Large intestine (tissue), 3 donors: ENCODE results near the gene USP8. TPM values are rescaled to one million over a fixed set of nuclear protein-coding genes. Genes with fewer than 3 reads are reported as not detected.
"Not testable (repeated sequence)": the region's sequence is repeated elsewhere in the genome, so short reads cannot be mapped to it uniquely, and the experiment has no call there.

Source experiments
- DNase-seq, 2 donors: peaks; one replicate each; pipeline versions ENCODE4 v3.0.0 to v3.0.0-alpha.2; 2013
- H3K27ac ChIP-seq: one replicate; pipeline ENCODE4 v1.5.1; 2013; ENCODE audit warnings: low read length
- H3K27me3 ChIP-seq: 2 replicates; pipeline ENCODE4 v1.6.1; 2013; ENCODE audit warnings: low read length; ENCODE audit not compliant: control insufficient read depth, insufficient read depth
- H3K36me3 ChIP-seq: 2 replicates; pipeline ENCODE4 v1.6.1; 2013; ENCODE audit warnings: low read length; ENCODE audit not compliant: control insufficient read depth, insufficient read depth
- H3K4me1 ChIP-seq: one replicate; pipeline ENCODE4 v1.6.1; 2013; ENCODE audit warnings: low read length; ENCODE audit not compliant: control insufficient read depth, insufficient read depth
- H3K4me3 ChIP-seq: one replicate; pipeline ENCODE4 v1.5.1; 2013; ENCODE audit warnings: low read length
- H3K9me3 ChIP-seq: one replicate; pipeline ENCODE4 v1.6.1; 2013; ENCODE audit warnings: mild to moderate bottlenecking, low read depth, low read length, moderate library complexity; ENCODE audit not compliant: control insufficient read depth
- WGBS: methylation state at CpG from one replicate; pipeline ENCODE4 v1.1.5; 2013; ENCODE audit warnings: low lambda C conversion rate; ENCODE audit not compliant: insufficient coverage; 5-methylcytosine and 5-hydroxymethylcytosine counted together
- polyA plus RNA-seq: library from polyadenylated mRNA; unstranded; fragments of 120-200 nt; gene quantifications from one replicate; pipeline ENCODE4 v1.2.1, GENCODE V29; 2013

USP8 gene
- polyA plus RNA-seq, 1 donor: 59.9 TPM

DNA sequence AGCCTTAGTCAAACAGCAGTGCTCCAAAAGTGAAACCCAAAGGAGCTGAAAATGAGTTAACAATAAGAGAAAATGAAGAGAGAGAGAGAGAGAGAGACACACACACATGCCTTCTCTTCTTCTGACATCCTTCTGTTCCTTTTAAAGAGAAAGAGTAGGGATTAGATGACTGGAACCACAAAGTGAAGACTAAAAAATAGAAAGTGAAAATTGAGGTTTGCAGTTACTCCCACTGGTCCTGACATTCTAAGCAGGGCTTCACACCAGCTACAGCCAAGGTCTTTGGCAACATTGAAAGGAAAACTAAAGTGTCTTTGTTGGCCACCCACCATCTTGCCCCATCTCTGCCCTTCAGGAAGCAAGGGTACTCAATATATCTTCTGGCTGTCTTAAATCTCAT, 63.1 kb downstream of the USP8 start:
- Histone ChIP-seq H3K4me1 (no peaks in the 10 kb centered on the region), H3K27me3 (no peaks in the 10 kb centered on the region), H3K9me3 (no peaks in the 10 kb centered on the region), H3K4me3 (no peak overlapping the region), H3K27ac (no peak overlapping the region), H3K36me3 (peaks cover 60% of the 10 kb centered on the region)
- no peak for DNase-seq

DNA sequence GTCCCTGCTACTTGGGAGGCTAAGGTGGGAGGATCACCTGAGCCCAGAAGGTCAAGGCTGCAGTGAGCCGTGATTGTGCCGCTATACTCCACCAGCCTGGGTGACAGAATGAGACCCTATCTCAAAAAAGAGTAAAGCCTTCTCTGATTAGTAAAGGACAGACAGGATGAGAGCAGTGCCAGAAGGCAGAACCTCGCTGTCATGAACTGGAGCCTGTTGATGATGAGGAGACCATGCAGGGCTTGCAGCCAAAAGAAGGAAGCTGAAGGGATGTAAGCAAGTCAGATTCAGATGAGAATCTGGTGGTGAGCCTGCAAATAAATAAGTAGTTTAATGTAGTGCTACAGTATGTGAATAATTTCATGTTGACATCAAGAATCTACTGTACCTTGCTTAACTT, 69.4 kb downstream of the USP8 start:
- 100% methylated on average over 1 of the region's 3 CpGs for WGBS
- no peaks in the 10 kb centered on the region for H3K27me3 ChIP-seq
- no peaks in the 10 kb centered on the region for H3K9me3 ChIP-seq
- no peaks in the 10 kb centered on the region for H3K4me1 ChIP-seq
- peaks cover 74% of the 10 kb centered on the region for H3K36me3 ChIP-seq
- DNase-seq: no peak
- no peak overlapping the region for H3K27ac ChIP-seq
- H3K4me3 ChIP-seq: no peak overlapping the region

DNA sequence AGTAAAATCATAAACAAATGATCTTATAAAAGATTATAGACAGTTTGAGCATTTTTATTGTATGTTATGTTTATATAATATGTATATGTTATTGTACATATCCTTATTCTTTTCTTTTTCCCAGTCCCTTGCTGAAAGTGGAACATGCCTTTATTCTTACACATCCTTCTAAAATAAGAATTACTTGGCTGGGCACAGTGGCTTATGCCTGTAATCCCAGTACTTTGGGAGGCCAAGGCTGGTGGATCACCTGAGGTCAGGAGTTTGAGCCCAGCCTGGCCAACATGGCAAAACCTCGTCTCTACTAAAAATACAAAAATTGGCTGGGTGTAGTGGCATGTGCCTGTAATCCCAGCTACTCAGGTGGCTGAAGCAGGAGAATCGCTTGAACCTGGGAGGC, 70.3 kb downstream of the USP8 start:
- not testable (repeated sequence) for H3K9me3 ChIP-seq, H3K4me3 ChIP-seq, H3K27me3 ChIP-seq, H3K4me1 ChIP-seq, H3K27ac ChIP-seq, DNase-seq
- H3K36me3 ChIP-seq: peaks cover 77% of the 10 kb centered on the region
- WGBS: no CpG with 5 or more reads among the region's 2 CpGs

DNA sequence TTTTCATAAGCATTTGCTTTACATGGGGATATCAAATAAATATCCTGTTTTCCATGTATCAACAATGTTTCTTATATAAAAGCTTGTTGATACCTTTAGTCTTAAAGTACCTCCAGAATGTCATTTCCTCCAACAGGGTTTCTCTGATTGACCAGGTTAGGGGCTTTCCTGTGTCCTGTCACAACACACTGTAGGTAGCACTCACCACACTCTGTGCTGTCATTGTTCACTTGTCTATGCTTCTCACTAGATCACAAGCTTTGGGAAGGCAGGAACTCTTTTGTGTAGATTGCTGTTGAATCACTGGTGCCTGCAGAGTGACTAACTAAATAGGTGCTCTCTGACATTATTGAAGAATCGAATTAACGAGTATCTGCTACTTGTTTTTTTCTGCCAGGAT, 72.5 kb downstream of the USP8 start:
- Histone ChIP-seq H3K4me3 (no peak overlapping the region), H3K27me3 (no peaks in the 10 kb centered on the region), H3K9me3 (no peaks in the 10 kb centered on the region), H3K4me1 (no peaks in the 10 kb centered on the region), H3K27ac (no peak overlapping the region), H3K36me3 (peaks cover 76% of the 10 kb centered on the region)
- DNase-seq: no peak
- WGBS: no CpG with 5 or more reads among the region's 2 CpGs

DNA sequence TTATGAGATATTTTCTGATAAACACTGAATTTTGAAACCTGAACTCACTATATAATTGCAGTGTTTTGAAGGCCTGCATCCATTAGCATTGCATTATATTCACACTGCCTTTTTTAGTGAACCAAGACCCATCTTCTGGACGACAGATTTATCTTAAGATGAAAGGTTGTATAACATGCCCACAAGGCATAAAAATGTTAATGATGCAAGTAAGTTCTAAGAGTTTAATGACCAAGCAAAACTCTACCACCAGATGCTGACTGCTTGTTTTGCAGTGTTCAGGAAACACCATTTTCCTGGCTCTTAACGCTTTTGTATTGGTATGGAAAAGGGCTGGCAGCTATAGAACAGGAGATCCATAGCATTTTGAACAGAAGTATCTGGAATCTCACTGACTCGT, 76.1 kb downstream of the USP8 start:
- WGBS: 83% methylated on average over 2 of the region's 3 CpGs
- no peak overlapping the region for H3K27ac ChIP-seq
- no peaks in the 10 kb centered on the region for H3K27me3 ChIP-seq
- no peaks in the 10 kb centered on the region for H3K9me3 ChIP-seq
- no peaks in the 10 kb centered on the region for H3K4me1 ChIP-seq
- DNase-seq: no peak
- H3K4me3 ChIP-seq: no peak overlapping the region
- H3K36me3 ChIP-seq: peaks cover 60% of the 10 kb centered on the region

DNA sequence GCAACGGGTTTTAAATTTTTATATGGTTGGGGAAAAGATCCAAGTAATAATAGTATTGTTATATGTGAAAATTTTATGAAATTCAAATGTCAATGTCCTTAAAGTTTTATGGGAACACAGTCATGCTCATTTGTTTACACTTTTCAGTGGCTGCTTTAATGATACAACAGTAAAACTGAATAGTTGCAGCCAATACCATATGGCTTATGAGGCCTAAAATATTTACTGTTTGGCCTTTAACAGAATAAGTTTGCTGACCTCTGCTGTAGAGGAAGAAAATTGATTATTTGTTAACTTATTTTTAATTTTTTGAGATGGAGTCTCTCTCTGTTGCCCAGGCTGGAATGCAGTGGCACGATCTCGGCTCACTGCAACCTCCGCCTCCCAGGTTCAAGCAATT, 77.6 kb downstream of the USP8 start:
- Histone ChIP-seq H3K4me1 (no peaks in the 10 kb centered on the region), H3K4me3 (no peak overlapping the region), H3K36me3 (peaks cover 48% of the 10 kb centered on the region), H3K9me3 (no peaks in the 10 kb centered on the region), H3K27me3 (no peaks in the 10 kb centered on the region), H3K27ac (no peak overlapping the region)
- WGBS: no CpG with 5 or more reads among the region's 4 CpGs
- no peak for DNase-seq

DNA sequence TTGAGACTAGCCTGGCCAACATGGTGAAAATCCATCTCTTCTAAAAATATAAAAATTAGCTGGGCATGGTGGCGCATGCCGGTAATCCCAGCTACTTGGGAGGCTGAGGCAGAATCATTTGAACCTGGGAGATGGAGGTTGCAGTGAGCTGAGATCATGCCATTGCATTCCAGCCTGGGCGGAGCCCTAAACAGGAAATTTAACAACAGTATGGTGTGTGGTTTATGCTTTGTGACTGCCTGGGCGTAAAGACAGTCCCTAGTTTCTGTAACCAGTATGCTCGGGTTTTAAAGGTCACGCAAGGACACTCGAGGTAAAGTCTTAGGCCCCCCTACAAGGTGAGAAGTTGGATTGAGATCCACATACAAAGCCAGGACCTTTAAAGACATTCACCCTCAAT, 78.9 kb downstream of the USP8 start:
- no peaks in the 10 kb centered on the region for H3K27me3 ChIP-seq
- WGBS: 100% methylated on average over 2 of the region's 7 CpGs
- peaks cover 43% of the 10 kb centered on the region for H3K36me3 ChIP-seq

DNA sequence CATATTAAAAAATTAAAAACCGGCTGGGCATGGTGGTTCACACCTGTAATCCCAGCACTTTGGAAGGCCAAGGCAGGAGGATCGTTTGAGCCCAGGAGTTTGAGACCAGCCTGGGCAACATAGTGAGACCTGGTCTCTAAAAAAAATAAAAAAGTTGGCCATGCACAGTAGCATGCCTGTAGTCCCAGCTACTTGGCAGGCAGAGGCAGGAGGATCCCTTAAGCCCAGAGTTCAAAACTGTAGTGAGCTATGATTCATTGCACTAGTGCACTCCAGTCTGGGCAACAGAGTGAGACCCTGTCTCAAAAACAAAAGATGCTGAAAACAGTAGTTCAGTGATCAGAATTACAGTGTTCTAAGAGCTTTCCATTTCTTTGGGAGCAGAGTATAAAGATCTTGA, 81.5 kb downstream of the USP8 start:
- H3K4me1 ChIP-seq, H3K27me3 ChIP-seq, DNase-seq, H3K4me3 ChIP-seq, H3K27ac ChIP-seq, H3K9me3 ChIP-seq: not testable (repeated sequence)
- H3K36me3 ChIP-seq: peaks cover 24% of the 10 kb centered on the region
- WGBS: no CpG with 5 or more reads among the region's 2 CpGs

More for the DNA sequence above, 78.9 kb downstream of the USP8 start:
- no peaks in the 10 kb centered on the region for H3K9me3 ChIP-seq
- no peak for DNase-seq
- H3K27ac ChIP-seq: no peak overlapping the region
- H3K4me1 ChIP-seq: no peaks in the 10 kb centered on the region
- H3K4me3 ChIP-seq: no peak overlapping the region

DNA sequence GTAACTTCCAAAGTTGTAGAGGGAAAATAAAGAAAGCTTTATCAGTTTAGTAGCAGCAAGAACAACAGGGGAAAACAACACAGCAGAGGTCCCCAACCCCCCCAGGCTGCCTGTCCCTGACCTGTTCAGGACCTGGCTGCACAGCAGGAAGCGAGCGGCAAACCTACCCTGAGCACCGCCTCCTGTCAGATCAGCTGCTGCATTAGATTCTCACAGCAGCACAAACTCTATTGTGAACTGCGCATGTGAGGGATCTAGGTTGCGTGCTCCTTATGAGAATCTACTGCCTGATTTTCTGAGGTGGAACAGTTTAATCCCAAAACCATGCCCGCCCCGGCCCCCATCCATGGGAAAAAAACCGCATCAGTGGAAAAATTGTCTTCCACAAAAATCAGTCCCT, 81.9 kb downstream of the USP8 start:
- peaks cover 20% of the 10 kb centered on the region for H3K36me3 ChIP-seq
- DNase-seq: no peak
- H3K4me3 ChIP-seq: no peak overlapping the region
- no peaks in the 10 kb centered on the region for H3K9me3 ChIP-seq
- H3K27me3 ChIP-seq: no peaks in the 10 kb centered on the region
- no peak overlapping the region for H3K27ac ChIP-seq
- no CpG with 5 or more reads among the region's 8 CpGs for WGBS
- no peaks in the 10 kb centered on the region for H3K4me1 ChIP-seq

DNA sequence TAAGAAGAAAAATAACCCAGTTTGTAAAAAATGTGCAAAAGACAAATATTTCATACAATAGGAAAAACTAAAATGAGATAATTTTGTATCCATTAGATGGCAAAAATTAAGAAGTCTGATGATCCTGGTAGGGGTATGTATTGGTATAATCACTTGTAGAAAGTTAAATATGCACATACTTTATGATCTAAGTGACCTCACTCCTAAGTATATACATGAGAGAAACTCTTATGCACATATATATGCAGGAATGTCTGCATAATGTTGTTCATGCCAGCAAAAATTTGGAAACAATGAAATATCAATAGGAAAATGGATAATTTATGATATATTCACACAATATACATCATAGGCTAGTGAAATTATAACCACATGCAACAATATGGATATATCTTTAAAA, 88.8 kb downstream of the USP8 start:
- Histone ChIP-seq H3K9me3 (no peaks in the 10 kb centered on the region), H3K36me3 (no peaks in the 10 kb centered on the region), H3K27ac (no peak overlapping the region), H3K4me1 (no peaks in the 10 kb centered on the region), H3K4me3 (no peak overlapping the region), H3K27me3 (no peaks in the 10 kb centered on the region)
- no peak for DNase-seq

DNA sequence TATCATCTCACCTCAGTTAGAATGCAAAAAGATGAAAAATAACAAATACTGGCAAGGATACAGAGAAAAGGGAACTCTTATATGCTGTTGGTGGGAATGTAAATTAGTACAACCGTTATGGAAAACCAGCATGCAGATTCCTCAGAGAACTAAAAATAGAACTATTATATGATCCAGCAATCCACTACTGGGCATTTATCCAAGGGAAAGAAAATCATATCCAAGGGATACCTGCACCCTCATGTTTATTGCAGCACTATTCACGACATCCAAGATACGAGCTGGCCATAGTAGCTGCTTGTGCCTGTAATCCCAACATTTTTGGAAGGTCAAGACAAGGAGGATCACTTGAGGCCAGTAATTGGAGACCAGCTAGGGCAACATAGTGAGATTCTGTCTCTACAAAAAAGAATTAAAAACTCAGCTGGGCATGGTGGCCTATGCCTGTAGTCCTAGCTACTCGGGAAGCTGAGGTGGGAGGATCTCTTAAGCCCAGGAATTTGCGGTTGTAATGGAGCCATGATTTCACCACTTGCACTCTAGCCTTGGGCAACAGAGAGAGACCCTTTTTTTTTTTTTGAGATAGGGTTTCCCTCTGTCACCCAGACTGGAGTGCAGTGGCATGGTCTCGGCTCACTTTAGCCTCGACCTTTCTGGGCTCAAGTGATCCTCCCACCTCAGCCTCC, 95.7 kb downstream of the USP8 start:
- Histone ChIP-seq H3K36me3 (no peaks in the 10 kb centered on the region), H3K4me1 (no peaks in the 10 kb centered on the region), H3K4me3 (no peak overlapping the region), H3K27ac (no peak overlapping the region), H3K27me3 (no peaks in the 10 kb centered on the region), H3K9me3 (no peaks in the 10 kb centered on the region)
- DNase-seq: no peak
- WGBS: 60% methylated on average over 1 of the region's 7 CpGs
